ENCODE measurements around the gene PSTPIP2.

GRCh38 chr18:45962866-45963265 is 109.2 kb downstream of the PSTPIP2 start:
- TF ChIP-seq CTCF (conservative IDR thresholded peaks at IDR 0.05; ENCODE audit: low read length) (no peak), EZH2phosphoT487 (IDR thresholded peaks at IDR 0.05; ENCODE audit: borderline replicate concordance) (no peak)
